GM18511 (cell line): Measurements from ENCODE around the gene SWAP70.

Experiments used
- ATAC-seq: cut with Tn5 transposase; IDR thresholded peaks from one replicate; pipeline ENCODE4 v1.9.1; 2021; ENCODE audit warnings: mild to moderate bottlenecking, moderate library complexity; ENCODE audit not compliant: unreplicated experiment

SWAP70 gene

DNA sequence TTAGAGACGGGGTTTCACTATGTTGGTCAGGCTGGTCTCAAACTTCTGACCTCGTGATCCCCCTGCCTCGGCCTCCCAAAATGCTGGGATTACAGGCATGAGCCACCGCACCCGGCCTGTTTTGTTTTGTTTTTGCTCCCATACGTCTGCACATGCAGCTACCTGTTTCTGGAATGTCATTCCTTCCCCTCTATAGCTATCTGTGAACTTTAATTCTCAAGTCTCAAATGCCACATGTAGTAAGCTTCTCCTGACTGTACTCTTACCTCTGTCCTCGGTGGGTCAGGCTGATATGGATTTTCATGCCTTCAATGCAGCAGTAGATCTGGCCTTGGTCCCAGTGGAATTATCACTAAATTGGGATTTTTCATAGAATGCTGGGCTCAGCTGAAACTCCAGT is 12.4 kb upstream of the SWAP70 start:
- ATAC-seq, result no peak

DNA sequence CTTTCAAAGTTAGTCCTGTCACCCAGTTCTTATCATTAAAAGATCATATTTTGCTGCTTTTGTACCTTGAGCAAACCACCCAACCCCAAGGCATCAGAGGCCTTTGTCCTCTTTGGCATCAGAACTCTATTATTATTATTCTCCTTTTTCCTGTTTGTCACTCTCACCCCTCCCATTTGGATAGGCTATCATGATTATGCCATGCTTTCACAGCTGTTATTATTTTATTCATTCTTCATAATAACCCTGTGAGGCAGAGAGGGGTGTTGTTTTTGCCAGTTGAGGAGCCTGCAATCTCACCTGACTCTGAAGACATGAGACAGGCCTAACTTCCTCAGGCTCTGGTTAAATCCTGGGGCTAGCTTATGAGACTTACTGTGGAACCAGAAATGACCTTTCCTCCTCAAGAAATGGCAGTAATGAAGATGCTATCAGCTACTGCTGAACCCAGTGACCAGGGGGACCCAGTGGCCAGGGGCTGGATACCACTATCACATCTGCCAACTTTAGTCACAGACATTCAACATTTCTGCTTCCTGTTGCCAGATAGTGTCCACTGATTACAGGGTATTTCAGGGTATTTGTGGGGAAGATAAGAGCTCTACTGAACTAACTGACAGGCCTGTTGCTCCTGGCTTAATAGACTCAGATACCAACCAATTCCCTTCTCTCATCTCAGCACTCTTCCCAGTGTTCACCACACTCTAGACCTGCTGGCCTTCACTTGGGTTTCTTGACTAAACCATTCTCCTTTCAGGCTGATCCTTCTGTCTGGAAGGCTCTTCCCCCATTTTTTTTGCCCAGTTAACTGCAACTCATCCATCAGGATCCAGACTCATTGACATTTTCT is 11.8 kb upstream of the SWAP70 start:
- no peak for ATAC-seq

DNA sequence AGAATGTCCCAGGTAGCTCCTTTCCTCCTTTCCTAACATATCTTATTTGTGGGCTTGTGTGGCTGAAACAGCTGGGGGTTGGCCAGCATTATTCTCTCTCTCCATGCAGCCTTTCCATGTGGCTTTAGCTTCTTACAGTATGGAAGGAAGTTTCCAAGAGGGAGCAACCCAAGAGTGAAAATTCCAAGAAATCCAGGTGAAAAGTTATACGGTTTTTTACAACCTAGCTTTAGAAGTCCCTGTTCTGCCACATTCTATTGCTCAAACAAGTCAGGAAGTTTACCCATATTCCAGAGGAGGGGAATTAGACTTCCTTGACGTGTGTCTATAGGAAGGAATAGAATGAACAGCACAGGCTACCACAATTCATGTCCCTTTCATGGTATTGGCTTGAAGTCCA is 10.0 kb upstream of the SWAP70 start:
- ATAC-seq, result no peak

DNA sequence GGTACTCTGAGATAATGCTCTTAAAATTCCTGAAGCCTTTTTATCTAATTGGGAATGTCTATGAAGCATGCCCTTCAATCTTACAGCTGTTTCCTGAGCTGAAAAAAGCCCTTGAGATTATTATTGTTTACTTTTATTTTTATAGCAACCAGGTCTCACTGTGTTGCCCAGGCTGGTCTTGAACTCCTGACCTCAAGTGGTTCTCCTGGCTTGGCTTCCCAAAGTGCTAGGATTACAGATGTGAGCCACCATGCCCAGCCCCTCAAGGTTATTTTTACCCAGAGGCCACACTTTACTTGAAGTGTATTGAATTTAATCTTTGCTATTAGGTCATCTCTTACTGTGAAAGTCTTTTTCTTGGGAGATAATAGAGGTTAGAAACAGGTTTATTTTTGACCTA is 7.0 kb upstream of the SWAP70 start:
- ATAC-seq, result no peak

DNA sequence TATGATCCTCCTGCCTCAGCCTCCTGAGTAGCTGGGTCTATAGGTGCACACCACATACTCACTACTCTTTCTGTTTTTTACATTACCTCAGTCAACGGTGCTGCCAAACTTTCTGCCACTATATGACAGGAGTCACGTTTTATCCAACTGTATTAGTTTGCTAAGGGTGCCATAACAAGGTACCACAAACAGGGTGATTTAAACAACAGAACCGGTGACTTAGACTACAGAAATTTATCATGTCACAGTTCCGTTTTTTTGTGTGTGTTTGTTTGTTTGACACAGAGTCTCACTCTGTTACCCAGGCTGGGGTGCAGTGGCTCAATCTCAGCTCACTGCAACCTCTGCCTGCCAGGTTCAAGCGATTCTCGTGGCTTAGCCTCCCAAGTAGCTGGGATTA is 6.3 kb upstream of the SWAP70 start:
- no peak for ATAC-seq

DNA sequence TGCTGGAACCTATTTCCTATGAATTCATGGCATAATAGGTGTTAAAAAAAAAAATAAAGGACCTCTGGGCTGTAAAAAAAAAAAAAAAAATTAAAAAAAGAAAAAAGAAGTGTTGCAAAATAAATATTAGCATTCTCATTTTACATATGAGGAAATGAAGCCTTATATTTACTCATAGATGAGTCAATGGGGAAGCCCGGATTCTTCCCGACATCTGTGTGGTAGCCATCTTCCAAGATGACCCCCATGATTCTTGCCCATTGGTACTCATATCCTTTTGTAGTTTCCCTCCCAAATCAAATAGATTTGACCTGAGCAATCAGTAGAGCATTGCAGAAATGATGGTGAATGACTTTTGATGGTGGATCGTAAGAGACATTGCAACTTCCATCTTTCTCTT is 3.0 kb upstream of the SWAP70 start:
- no peak for ATAC-seq

DNA sequence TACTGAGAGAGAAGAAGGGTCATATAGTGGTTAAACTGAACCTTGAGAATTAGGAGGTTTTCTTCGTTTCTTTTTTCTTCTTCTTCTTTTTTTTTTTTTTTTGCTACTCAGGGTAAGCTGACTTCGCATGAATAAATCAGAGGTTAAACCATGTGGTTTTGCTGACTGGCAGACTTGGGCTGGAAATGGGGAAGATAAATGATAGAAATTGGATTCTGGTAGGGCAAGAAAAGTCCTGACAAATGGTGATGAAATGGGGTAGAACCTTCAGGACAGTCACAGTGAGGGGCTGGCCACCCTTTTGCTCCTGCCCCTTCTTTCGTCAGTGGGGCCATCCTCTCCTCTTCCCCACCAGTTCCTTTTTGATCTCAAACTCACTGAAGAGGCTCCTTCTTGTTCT is 1.6 kb upstream of the SWAP70 start:
- no peak for ATAC-seq

DNA sequence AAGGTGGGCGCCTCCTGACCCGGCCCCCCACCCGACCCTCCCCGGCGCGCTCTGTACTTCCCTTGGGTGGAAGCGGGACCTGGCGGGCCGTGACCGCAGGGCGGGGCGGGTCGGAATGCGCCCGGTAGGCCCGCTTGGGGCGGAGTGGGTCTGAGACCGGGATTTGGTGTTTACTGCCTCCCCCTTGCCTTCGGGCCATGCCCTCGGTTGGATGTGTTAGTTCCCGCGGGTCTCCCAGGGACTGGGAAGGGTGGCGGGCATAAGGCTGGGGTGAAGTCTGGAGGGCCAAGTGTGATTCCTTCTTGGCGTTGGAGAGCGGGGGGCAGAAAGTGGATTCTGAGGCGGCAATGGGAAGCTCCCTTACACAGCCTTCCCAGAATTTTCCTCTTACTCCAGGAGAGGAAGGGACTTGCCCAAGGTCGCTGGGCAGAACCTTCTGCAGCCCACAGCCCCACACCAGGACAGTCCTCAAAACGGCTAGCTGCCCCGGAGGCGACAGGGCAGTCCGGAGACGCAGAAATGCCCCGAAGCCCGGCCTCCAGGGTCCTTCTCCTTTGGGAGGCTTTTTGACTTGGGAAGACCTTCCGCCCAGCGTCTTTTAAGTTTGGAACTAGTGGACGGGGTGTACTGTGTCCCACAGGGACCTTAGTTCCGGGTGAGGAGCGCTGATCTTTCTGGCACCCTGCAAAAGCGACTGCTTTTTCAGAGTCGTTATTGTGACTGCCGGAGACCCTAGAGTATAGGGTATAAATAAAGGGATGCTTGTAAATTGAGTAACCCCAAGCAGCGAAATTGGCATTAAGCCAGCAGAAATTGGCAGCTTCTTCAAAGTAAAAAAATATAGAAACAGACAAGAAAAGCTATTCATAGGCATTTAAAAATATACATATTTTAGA is 647 bp downstream of the SWAP70 start:
- peak; percentile 43 for ATAC-seq

DNA sequence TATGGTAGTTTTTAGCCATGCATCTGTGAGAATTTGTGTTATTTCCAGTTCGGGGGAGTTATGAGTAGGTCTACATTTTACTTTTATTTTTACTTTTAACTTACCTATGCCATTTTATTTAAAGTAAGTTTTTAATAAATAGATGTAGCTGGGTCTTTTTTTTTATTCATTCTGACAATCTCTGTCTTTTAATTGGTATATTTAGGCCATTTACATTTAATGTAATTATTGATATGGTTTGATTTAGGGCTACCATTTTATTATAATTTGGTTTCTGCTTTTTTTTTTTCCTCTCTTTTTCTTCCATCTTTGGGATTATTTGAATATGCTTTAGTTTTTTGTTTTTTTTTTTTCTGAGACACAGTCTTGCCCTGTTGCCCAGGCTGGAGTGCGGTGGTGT is 1.9 kb downstream of the SWAP70 start:
- ATAC-seq, result no peak

DNA sequence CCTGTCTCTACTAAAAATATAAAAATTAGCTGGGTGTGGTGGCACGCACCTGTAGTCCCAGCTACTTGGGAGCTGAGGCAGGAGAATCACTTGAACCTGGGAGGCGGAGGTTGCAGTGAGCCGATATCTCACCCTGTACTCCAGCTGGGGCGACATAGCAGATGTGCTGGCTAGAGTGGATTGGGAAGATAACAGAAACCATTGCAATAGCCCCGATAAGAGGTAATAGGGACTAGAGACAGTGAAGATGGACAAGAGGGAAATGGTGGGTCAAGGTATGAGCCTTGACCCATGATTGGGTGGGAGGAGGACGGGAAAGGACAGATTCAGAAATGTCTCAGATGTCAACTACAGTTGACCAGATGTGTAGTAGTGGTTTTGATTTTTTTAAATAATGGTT is 6.1 kb downstream of the SWAP70 start:
- ATAC-seq, result no peak

DNA sequence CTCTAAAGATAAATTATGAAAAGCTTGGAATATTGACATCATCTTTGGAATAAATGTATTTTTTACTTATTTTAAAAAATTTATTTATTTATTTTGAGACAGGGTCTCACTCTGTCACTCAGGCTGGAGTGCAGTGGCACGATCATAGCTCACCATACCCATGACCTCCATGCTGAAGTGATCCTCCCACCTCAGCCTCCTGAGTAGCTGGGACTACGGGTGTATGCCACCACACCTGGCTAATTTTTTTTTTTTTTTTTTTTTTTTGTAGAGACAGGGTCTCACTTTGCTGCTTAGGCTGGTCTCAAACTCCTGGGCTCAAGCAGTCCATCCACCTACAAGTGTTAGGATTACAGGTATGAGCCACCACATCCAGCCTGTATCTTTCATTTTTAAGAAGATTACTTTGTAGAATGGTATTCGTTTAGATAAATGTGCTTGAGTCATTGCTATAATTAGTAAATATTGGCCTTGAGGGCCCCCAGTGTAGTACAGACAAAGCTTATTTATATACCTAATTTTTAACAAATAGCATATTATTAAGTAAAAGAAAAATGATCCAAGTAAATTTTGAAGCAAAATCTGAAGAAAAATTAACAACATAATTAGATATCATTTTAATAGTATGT is 8.5 kb downstream of the SWAP70 start:
- ATAC-seq, result no peak

DNA sequence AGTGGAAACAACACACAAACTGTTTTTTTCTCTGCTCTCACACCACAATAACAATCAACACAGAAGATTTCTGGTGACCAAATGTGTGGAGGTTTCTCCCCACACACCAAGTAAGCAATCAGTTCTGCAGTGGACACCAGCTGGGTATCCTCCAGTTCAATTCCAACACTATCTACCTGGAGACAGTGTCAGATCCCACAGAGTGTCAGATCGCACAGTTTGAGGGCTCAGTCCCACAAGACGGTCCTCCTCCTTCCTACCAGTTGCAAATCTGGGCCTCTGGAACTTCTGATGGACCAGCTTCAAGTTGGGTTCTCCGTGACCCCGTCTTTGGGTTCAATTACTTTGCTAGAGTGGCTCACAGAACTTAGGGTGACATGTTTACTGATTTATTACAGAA is 9.0 kb downstream of the SWAP70 start:
- ATAC-seq, result no peak

DNA sequence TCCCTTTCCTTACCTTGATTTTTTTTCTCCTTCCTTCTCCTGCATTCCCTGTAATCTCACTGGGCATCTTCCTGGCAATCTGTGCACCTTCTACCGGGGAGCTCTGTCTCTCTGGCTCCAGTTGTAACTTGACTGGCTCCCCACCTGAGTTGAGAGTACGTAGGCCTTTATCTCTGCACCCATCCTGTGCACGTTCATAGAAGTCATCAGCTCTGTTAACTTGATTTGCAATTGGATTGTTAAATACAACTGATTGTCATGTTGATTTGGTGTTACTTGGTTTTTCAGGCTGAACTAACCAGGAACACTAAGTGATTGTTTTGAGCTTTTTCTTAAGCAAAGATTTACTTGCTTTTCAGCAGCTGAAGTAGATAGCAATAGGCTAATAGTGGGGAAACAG is 11.8 kb downstream of the SWAP70 start:
- no peak for ATAC-seq

DNA sequence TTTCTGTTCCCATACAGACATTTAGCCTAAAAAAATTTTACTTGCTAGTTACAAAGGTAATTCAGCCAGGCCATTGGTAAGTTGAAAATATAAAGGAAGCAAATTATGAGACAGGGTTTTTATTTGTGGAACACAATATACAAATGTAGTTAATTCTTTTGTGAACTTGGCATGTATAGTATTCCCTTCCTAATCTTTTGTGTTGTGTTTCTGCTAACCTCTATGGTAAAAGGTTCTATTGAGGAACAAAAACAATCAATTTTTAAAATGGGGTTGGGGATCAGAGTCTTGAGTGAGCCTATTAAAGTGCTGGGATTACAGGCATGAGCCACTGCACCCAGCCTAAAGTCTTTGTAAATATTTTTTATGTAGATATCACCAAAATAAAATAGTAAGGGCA is 14.1 kb downstream of the SWAP70 start:
- no peak for ATAC-seq

DNA sequence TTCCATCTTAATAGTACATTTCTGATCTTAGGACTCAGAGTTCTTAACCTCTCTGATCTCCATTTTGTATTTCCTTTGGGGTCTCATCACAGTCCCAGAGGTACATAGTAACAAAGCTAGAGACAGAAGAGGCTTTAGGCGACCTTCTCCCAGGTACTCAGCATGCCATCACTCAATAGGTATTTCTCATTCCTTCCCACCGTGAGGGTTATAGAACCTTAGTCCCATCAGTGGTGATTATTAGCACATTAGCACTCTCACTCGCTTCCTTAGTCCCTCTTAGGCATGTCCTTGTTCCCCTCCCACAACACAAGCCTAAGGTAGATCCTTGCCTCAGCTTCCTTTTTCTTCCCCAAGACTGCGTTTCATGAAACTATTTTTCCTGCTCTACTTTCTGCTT is 14.7 kb downstream of the SWAP70 start:
- no peak for ATAC-seq

DNA sequence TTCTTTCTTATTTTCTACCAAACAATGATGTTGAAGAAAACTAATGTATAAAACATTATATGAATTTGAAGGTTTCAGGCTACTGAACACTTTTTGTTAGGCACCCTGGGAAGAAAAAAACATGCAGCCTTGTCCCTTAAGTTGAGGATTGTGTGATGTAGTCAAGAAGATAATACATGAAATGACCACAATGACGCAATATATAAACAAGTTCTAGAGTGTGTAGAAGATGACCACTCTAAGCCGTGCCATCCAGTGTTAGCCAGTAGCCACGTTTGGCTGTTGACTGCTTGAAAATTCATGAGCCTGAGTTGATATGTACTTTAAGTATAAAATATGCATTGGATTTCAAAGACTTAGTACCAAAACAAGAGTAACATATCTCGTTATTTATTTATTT is 16.2 kb downstream of the SWAP70 start:
- no peak for ATAC-seq

DNA sequence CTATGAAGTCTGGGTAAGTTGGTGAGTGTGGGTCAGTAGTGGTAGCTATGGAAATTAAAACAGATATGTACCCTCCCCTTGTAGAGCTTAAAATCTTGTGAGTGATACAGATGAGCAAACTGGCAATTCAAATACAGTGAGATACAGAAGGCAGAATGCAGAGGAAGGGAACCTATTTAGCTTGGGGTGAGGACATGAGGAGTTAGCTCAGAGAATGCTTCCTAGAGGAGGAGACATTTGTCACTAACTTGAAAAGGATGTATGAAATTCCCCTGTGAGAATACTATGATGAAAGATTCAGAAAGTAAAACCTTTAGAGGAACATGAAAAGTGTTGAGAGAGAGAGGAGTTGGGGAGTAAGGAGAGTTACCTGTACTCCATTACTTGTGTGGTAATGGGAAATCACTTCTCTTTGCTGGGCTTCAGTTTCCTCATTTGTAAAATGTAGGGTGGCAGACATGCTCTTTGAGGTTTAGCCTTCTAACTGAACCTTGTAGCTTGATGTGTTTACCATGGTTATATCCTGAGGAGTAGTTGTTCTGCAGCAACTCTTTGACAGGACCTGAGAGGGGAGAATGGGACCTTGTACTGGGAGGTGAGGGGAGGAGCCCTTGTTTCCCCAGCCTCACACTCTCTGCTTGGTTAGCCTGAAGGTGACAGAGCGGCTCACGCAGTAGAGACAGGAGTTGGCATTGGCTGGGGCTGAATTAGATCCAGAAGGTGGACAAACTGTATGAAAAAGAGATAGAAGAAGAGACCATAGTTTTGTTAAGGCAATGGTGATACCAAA is 17.9 kb downstream of the SWAP70 start:
- peak; percentile 53 for ATAC-seq

DNA sequence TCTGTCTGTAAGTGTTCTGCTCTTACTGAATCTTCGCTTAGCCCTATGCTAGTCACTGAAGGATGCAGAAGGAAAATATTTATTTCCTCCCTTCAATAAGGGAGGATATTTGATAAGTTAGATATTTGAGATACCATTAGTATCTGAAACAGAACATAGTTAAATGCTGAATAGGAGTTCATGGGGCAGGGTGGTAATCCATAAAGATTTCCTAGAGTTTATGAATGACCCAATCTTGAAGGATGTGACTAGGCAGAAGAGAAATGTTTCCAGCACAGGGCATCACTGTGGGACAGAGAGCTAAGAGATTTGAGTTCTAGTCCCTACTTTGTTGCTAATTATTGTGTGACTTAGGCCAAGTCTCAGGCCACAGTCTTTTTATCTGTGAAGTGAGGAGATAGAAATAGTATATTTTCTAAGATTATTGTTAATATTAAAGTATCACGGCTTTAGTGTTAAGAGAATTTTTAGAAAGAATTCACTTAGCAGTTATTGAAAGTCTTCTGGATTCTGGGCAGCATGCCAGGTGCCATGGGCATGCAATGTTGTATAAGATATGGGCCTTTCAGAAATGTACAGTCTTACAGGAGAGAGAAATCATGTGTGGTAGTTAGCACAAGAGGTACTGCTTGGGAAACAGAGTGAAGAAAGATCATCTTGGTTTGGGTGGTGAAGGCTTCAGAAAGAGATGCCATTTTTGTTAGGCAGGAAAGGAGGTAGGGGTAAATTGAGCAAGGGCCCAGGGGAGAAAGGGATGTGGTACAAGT is 24.0 kb downstream of the SWAP70 start:
- ATAC-seq, result no peak

DNA sequence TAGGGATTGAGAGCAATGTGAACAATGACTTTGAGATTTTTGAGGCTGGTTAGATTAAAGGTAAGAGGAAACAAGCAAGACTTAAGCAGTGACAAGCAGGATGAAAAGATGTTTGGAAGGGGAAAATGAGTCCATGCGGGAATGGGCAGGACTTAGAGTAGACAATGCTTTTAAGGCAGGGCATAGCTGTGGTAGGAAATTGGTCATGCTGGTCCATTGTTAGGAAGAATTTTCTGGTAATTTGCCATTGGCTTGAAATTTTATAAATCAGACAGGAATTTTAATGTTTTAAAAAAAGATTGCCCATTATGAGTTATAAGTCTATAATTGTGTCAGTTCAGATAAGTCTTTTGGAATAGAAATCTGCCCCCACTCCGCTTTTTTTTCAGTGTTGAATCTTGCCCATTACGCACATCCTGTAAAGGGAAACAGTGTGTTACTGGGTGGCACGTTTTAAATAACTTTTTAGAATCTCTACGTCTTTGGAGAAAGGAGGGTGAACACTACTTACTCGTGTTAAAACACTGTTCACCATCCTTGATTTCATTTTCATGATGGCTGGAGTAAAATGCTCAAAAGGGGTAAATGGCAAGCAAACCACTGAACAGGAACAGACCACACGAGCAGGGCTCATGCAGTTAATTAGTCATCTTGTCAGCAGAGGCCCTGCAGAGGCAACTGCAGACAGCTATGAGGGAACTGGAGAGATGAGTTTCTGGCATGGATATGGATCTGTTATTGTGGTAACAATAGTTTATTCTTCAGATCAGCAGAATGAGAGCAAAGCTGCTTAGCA is 25.0 kb downstream of the SWAP70 start:
- peak; percentile 88 for ATAC-seq
